ENCODE measurements around the gene CYLC1.

- TF ChIP-seq, protein P1, sequence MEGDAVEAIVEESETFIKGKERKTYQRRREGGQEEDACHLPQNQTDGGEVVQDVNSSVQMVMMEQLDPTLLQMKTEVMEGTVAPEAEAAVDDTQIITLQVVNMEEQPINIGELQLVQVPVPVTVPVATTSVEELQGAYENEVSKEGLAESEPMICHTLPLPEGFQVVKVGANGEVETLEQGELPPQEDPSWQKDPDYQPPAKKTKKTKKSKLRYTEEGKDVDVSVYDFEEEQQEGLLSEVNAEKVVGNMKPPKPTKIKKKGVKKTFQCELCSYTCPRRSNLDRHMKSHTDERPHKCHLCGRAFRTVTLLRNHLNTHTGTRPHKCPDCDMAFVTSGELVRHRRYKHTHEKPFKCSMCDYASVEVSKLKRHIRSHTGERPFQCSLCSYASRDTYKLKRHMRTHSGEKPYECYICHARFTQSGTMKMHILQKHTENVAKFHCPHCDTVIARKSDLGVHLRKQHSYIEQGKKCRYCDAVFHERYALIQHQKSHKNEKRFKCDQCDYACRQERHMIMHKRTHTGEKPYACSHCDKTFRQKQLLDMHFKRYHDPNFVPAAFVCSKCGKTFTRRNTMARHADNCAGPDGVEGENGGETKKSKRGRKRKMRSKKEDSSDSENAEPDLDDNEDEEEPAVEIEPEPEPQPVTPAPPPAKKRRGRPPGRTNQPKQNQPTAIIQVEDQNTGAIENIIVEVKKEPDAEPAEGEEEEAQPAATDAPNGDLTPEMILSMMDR (IDR thresholded peaks at IDR 0.05) = no peak
- TF ChIP-seq POLR2AphosphoS5 (IDR thresholded peaks at IDR 0.05; ENCODE audit: low read depth, low read length) = no peak
- TF ChIP-seq, protein P2, sequence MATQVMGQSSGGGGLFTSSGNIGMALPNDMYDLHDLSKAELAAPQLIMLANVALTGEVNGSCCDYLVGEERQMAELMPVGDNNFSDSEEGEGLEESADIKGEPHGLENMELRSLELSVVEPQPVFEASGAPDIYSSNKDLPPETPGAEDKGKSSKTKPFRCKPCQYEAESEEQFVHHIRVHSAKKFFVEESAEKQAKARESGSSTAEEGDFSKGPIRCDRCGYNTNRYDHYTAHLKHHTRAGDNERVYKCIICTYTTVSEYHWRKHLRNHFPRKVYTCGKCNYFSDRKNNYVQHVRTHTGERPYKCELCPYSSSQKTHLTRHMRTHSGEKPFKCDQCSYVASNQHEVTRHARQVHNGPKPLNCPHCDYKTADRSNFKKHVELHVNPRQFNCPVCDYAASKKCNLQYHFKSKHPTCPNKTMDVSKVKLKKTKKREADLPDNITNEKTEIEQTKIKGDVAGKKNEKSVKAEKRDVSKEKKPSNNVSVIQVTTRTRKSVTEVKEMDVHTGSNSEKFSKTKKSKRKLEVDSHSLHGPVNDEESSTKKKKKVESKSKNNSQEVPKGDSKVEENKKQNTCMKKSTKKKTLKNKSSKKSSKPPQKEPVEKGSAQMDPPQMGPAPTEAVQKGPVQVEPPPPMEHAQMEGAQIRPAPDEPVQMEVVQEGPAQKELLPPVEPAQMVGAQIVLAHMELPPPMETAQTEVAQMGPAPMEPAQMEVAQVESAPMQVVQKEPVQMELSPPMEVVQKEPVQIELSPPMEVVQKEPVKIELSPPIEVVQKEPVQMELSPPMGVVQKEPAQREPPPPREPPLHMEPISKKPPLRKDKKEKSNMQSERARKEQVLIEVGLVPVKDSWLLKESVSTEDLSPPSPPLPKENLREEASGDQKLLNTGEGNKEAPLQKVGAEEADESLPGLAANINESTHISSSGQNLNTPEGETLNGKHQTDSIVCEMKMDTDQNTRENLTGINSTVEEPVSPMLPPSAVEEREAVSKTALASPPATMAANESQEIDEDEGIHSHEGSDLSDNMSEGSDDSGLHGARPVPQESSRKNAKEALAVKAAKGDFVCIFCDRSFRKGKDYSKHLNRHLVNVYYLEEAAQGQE (IDR thresholded peaks at IDR 0.05; ENCODE audit: insufficient read depth in 1 of 2, low read depth in 2 of 2, low read length in 1 of 2) = no peak
- no peak for TF ChIP-seq TCF7L2 (IDR thresholded peaks at IDR 0.05; ENCODE audit: low read depth, low read length)
Measured at GRCh38 chrX:83829874-83830273, 31.1 kb upstream of the CYLC1 start.
